Neural progenitor cell (in vitro differentiated cells): ENCODE data around the gene CWC22. TPM values are rescaled to one million over a fixed set of nuclear protein-coding genes. Genes with fewer than 3 reads are reported as not detected.

Experiments
- DNase-seq: peaks from one replicate; pipeline ENCODE4 v3.0.0-alpha.2; 2016; ENCODE audit warnings: low spot score
- H2AFZ ChIP-seq: fragments of 200-600 bp; sonication (generic); replicated peaks from 2 replicates; pipeline ENCODE4 v1.6.1; 2016; ENCODE audit warnings: antibody characterized with exemption
- H3F3A ChIP-seq: fragments of 200-600 bp; sonication (generic); 2 replicates; pipeline ENCODE4 v1.6.1; 2016; ENCODE audit warnings: antibody characterized with exemption, low read depth
- H3K27ac ChIP-seq: fragments of 200-600 bp; sonication (generic); 2 replicates; pipeline ENCODE4 v1.5.1; 2016; ENCODE audit warnings: mild to moderate bottlenecking
- H3K27me3 ChIP-seq: fragments of 200-600 bp; sonication (generic); 2 replicates; pipeline ENCODE4 v1.6.1; 2016; ENCODE audit warnings: mild to moderate bottlenecking, moderate library complexity
- H3K36me3 ChIP-seq: fragments of 200-600 bp; sonication (generic); 2 replicates; pipeline ENCODE4 v1.5.1; 2016
- H3K4me1 ChIP-seq: fragments of 200-600 bp; sonication (generic); 2 replicates; pipeline ENCODE4 v1.6.1; 2016; ENCODE audit warnings: mixed run types
- H3K4me2 ChIP-seq: fragments of 200-600 bp; sonication (generic); 2 replicates; pipeline ENCODE4 v1.6.1; 2016
- H3K4me3 ChIP-seq: fragments of 200-600 bp; sonication (generic); 2 replicates; pipeline ENCODE4 v1.5.1; 2016
- H3K79me2 ChIP-seq: fragments of 200-600 bp; sonication (generic); 2 replicates; pipeline ENCODE4 v1.6.1; 2016; ENCODE audit warnings: low read depth
- H3K9ac ChIP-seq: fragments of 200-600 bp; sonication (generic); 2 replicates; pipeline ENCODE4 v1.6.1; 2016
- H3K9me3 ChIP-seq: fragments of 200-600 bp; sonication (generic); 2 replicates; pipeline ENCODE4 v1.5.1; 2016; ENCODE audit warnings: low read depth
- H4K20me1 ChIP-seq: fragments of 200-600 bp; sonication (generic); 2 replicates; pipeline ENCODE4 v1.6.1; 2016; ENCODE audit warnings: low read depth
- H3K27ac Mint-ChIP-seq: 3 replicates; pipeline ENCODE4 v1.8.0; 2021; ENCODE audit warnings: mixed read lengths
- H3K27me3 Mint-ChIP-seq: 2 replicates; pipeline ENCODE4 v1.8.0; 2022; ENCODE audit warnings: low read depth, mild to moderate bottlenecking, inconsistent platforms, moderate library complexity, mixed read lengths; ENCODE audit not compliant: insufficient read depth
- H3K36me3 Mint-ChIP-seq: 3 replicates; pipeline ENCODE4 v1.8.0; 2021; ENCODE audit warnings: mixed read lengths
- H3K4me1 Mint-ChIP-seq: 3 replicates; pipeline ENCODE4 v1.8.0; 2021; ENCODE audit warnings: mixed read lengths
- H3K4me3 Mint-ChIP-seq: 3 replicates; pipeline ENCODE4 v1.8.0; 2021; ENCODE audit warnings: mild to moderate bottlenecking, moderate library complexity, mixed read lengths
- H3K9me3 Mint-ChIP-seq: 3 replicates; pipeline ENCODE4 v1.8.0; 2020; ENCODE audit warnings: mixed read lengths
- EZH2 ChIP-seq: fragments of 200-600 bp; sonication (generic); IDR thresholded peaks from 2 replicates; pipeline ENCODE4 v1.6.1; 2017; ENCODE audit warnings: antibody characterized with exemption, mild to moderate bottlenecking, moderate library complexity
- EZH2phosphoT487 ChIP-seq: fragments of 200-600 bp; sonication (generic); IDR thresholded peaks from 2 replicates; pipeline ENCODE4 v1.6.1; 2017; ENCODE audit warnings: antibody characterized with exemption
- total RNA-seq: library from RNA; depleted of rRNA; stranded (reverse); fragments of >200 nt; gene quantifications from 2 replicates; pipeline ENCODE4 v1.2.3, GENCODE V29; 2015; ENCODE audit warnings: low replicate concordance
- TF ChIP-seq, protein P1 (sequence below): fragments of 200-600 bp; sonication (generic); IDR thresholded peaks from 2 replicates; pipeline ENCODE4 v1.5.1; 2017; ENCODE audit warnings: antibody characterized with exemption, mild to moderate bottlenecking

The CWC22 gene
- total RNA-seq, 1 donor from 2014 or later: 60.2 TPM

- Mint-ChIP-seq H3K4me3 (no peak overlapping the region), H3K27me3 (peaks cover 2% of the 10 kb centered on the region), H3K9me3 (no peaks in the 10 kb centered on the region), H3K4me1 (peaks cover 8% of the 10 kb centered on the region), H3K27ac (no peak overlapping the region), H3K36me3 (peaks cover 6% of the 10 kb centered on the region)
- H3K4me3 ChIP-seq: no peak overlapping the region
- H2AFZ ChIP-seq: no peak overlapping the region
- H3K9ac ChIP-seq: no peak overlapping the region
- H3K9me3 ChIP-seq: no peaks in the 10 kb centered on the region
- no peak overlapping the region for H3K4me2 ChIP-seq
- H3K36me3 ChIP-seq: no peaks in the 10 kb centered on the region
- no peaks in the 10 kb centered on the region for H4K20me1 ChIP-seq
- no peak overlapping the region for H3K27ac ChIP-seq
- H3K27me3 ChIP-seq: no peaks in the 10 kb centered on the region
- H3K79me2 ChIP-seq: peaks cover 97% of the 10 kb centered on the region
- no peak for DNase-seq
- H3F3A ChIP-seq: peaks cover 6% of the 10 kb centered on the region
- H3K4me1 ChIP-seq: peaks cover 29% of the 10 kb centered on the region
- no peak for TF ChIP-seq EZH2phosphoT487
- TF ChIP-seq EZH2: no peak
- TF ChIP-seq, protein P1, sequence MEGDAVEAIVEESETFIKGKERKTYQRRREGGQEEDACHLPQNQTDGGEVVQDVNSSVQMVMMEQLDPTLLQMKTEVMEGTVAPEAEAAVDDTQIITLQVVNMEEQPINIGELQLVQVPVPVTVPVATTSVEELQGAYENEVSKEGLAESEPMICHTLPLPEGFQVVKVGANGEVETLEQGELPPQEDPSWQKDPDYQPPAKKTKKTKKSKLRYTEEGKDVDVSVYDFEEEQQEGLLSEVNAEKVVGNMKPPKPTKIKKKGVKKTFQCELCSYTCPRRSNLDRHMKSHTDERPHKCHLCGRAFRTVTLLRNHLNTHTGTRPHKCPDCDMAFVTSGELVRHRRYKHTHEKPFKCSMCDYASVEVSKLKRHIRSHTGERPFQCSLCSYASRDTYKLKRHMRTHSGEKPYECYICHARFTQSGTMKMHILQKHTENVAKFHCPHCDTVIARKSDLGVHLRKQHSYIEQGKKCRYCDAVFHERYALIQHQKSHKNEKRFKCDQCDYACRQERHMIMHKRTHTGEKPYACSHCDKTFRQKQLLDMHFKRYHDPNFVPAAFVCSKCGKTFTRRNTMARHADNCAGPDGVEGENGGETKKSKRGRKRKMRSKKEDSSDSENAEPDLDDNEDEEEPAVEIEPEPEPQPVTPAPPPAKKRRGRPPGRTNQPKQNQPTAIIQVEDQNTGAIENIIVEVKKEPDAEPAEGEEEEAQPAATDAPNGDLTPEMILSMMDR: no peak
These were observed 4.8 kb downstream of the CWC22 start for GRCh38 chr2:180002198-180002770.

GRCh38 chr2:180001726-180002125 lies 5.4 kb downstream of the CWC22 start:
- Mint-ChIP-seq H3K4me3 (no peak overlapping the region), H3K36me3 (peaks cover 6% of the 10 kb centered on the region), H3K27ac (no peak overlapping the region), H3K27me3 (peaks cover 2% of the 10 kb centered on the region), H3K9me3 (no peaks in the 10 kb centered on the region), H3K4me1 (peaks cover 8% of the 10 kb centered on the region)
- H3F3A ChIP-seq: peaks cover 6% of the 10 kb centered on the region
- no peaks in the 10 kb centered on the region for H4K20me1 ChIP-seq
- TF ChIP-seq, protein P1: no peak
- TF ChIP-seq EZH2phosphoT487 (no peak), EZH2 (no peak)
- H3K79me2 ChIP-seq: peaks cover 100% of the 10 kb centered on the region
- H3K27ac ChIP-seq: no peak overlapping the region
- H3K4me1 ChIP-seq: peaks cover 35% of the 10 kb centered on the region
- no peak overlapping the region for H3K4me2 ChIP-seq
- no peak overlapping the region for H3K9ac ChIP-seq
- no peak for DNase-seq
- H3K36me3 ChIP-seq: no peaks in the 10 kb centered on the region
- H3K27me3 ChIP-seq: no peaks in the 10 kb centered on the region
- H2AFZ ChIP-seq: no peak overlapping the region
- H3K9me3 ChIP-seq: no peaks in the 10 kb centered on the region
- no peak overlapping the region for H3K4me3 ChIP-seq

- Histone ChIP-seq H3K4me1 (peaks cover 41% of the 10 kb centered on the region), H3K9ac (no peak overlapping the region), H3F3A (peaks cover 15% of the 10 kb centered on the region), H3K4me2 (no peak overlapping the region), H3K4me3 (no peak overlapping the region), H3K36me3 (no peaks in the 10 kb centered on the region), H3K9me3 (no peaks in the 10 kb centered on the region), H3K79me2 (peaks cover 100% of the 10 kb centered on the region), H4K20me1 (no peaks in the 10 kb centered on the region), H3K27ac (peak overlapping the region; percentile 53), H3K27me3 (no peaks in the 10 kb centered on the region), H2AFZ (no peak overlapping the region)
- Mint-ChIP-seq H3K4me3 (no peak overlapping the region), H3K27me3 (peaks cover 2% of the 10 kb centered on the region), H3K9me3 (no peaks in the 10 kb centered on the region), H3K27ac (no peak overlapping the region), H3K4me1 (peaks cover 4% of the 10 kb centered on the region), H3K36me3 (peaks cover 6% of the 10 kb centered on the region)
- TF ChIP-seq EZH2: no peak
- no peak for TF ChIP-seq EZH2phosphoT487
- TF ChIP-seq, protein P1: no peak
- DNase-seq: no peak
These were observed 6.7 kb downstream of the CWC22 start for GRCh38 chr2:180000434-180000833.
